ENCODE data around the gene SPPL2A.
A peak's percentile ranks its signal among the peaks of the same experiment; 100 is the strongest.
"Not testable (repeated sequence)": the region's sequence is repeated elsewhere in the genome, so short reads cannot be mapped to it uniquely, and the experiment has no call there.

SPPL2A gene

DNA sequence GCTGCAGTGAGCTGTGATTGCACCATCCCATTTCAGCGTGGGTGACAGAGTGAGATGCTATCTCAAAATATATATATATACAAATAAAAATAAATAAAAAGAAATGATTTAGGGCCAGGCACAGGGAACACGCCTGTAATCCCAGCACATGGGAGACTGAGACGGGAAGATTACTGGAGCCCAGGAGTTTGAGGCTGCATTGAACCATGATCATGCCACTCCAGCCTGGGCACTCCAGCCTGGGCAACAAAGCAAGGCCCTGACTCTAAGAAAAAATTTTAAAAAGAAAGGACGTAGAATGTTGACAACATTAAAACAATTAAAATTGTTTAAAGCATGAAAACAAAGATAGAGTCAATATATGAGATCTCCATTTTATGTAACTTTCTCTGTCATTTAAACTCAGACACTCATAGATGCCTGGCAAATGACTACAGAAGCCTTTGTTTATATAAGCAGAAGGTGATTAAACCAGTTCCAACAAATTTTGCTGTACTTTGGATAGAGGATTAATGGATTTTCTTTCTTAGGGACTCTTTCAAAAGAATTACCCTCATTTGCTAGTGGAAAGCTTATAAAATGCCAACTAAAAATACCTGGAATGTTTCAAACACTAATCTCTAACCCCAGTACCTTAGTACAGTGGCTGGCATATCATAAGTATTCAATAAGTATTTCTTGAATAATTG is 68.3 kb downstream of the SPPL2A start:
- ATAC-seq, result no peak
- TF ChIP-seq, protein P1, sequence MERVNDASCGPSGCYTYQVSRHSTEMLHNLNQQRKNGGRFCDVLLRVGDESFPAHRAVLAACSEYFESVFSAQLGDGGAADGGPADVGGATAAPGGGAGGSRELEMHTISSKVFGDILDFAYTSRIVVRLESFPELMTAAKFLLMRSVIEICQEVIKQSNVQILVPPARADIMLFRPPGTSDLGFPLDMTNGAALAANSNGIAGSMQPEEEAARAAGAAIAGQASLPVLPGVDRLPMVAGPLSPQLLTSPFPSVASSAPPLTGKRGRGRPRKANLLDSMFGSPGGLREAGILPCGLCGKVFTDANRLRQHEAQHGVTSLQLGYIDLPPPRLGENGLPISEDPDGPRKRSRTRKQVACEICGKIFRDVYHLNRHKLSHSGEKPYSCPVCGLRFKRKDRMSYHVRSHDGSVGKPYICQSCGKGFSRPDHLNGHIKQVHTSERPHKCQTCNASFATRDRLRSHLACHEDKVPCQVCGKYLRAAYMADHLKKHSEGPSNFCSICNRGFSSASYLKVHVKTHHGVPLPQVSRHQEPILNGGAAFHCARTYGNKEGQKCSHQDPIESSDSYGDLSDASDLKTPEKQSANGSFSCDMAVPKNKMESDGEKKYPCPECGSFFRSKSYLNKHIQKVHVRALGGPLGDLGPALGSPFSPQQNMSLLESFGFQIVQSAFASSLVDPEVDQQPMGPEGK (CRISPR knock-in tag; IDR thresholded peaks at IDR 0.05; ENCODE audit: borderline replicate concordance), result no peak
- no peak for TF ChIP-seq ZNF565 (CRISPR knock-in tag; conservative IDR thresholded peaks at IDR 0.05; ENCODE audit: low read depth)
- no peak for TF ChIP-seq ZNF8 (CRISPR knock-in tag; IDR thresholded peaks at IDR 0.05)
- no peak for TF ChIP-seq ARNTL (CRISPR knock-in tag; IDR thresholded peaks at IDR 0.05; ENCODE audit: borderline replicate concordance, low read depth)
- TF ChIP-seq ZFP3 (CRISPR knock-in tag; IDR thresholded peaks at IDR 0.05), result no peak
- TF ChIP-seq ISL1 (CRISPR knock-in tag; IDR thresholded peaks at IDR 0.05), result no peak
- TF ChIP-seq ZNF70 (CRISPR knock-in tag; IDR thresholded peaks at IDR 0.05), result no peak
- TF ChIP-seq SNAI2 (CRISPR knock-in tag; IDR thresholded peaks at IDR 0.05), result no peak
- TF ChIP-seq PPARA (CRISPR knock-in tag; IDR thresholded peaks at IDR 0.05; ENCODE audit: borderline replicate concordance), result no peak
- no peak for TF ChIP-seq CSDC2 (CRISPR knock-in tag; IDR thresholded peaks at IDR 0.05)
- TF ChIP-seq, protein P2, sequence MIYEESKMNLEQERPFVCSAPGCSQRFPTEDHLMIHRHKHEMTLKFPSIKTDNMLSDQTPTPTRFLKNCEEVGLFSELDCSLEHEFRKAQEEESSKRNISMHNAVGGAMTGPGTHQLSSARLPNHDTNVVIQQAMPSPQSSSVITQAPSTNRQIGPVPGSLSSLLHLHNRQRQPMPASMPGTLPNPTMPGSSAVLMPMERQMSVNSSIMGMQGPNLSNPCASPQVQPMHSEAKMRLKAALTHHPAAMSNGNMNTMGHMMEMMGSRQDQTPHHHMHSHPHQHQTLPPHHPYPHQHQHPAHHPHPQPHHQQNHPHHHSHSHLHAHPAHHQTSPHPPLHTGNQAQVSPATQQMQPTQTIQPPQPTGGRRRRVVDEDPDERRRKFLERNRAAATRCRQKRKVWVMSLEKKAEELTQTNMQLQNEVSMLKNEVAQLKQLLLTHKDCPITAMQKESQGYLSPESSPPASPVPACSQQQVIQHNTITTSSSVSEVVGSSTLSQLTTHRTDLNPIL (CRISPR knock-in tag; IDR thresholded peaks at IDR 0.05; ENCODE audit: low read depth), result no peak
- TF ChIP-seq ZC3H10 (CRISPR knock-in tag; IDR thresholded peaks at IDR 0.05), result no peak

DNA sequence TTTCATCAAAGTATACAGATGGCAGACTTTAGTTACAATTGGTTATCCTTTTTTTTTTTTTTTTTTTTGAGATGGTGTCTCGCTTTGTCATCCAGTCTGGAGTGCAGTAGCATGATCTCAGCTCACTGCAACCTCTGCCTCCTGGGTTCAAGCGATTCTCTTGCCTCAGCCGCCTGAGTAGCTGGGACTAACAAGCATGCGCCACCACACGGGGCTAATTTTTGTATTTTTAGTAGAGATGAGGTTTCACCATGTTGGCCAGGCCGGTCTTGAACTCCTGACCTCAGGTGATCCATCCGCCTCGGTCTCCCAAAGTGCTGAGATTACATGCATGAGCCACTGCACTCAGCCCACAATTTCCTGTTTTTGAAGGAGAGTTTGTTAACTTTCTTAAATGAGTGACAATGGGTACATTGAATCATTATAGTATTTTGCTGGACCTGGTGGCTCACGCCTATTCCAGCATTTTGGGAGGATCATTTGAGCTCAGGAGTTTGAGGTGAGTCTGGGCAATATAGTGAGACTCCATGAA is 70.8 kb downstream of the SPPL2A start:
- not testable (repeated sequence) for ATAC-seq

DNA sequence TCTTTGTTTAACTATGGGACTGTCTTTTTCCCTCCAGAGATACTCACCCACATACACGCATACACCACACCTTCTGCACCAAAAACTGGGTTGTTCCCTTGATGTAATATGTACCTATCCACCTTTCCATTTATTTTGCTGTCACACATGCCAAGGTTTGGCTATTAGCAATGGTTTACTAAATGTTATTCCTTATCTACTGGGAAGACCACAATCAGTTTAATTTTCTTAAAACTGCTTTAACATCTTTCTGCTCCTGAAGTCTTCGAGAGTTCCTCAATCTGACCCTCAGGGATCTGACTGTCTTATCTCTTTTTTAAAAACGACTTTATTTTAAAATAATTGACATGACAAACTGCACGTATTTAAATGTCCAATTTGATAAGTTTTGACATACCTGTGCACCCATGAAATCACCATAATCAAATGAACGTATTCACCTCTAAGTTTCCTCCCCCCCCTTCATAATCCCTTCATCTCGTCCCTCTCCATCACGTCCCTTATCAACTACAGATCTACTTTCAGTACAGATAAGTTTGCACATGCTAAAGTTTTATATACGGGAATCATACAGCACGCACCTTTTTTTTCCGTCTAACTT is 78.1 kb downstream of the SPPL2A start:
- TF ChIP-seq ZFP30 (CRISPR knock-in tag; IDR thresholded peaks at IDR 0.05) (no peak), ISL1 (CRISPR knock-in tag; IDR thresholded peaks at IDR 0.05) (no peak), ZFP3 (CRISPR knock-in tag; IDR thresholded peaks at IDR 0.05) (no peak), GLIS3 (CRISPR knock-in tag; IDR thresholded peaks at IDR 0.05) (no peak), CSDC2 (CRISPR knock-in tag; IDR thresholded peaks at IDR 0.05) (no peak), ZNF70 (CRISPR knock-in tag; IDR thresholded peaks at IDR 0.05) (no peak), TOX (CRISPR knock-in tag; IDR thresholded peaks at IDR 0.05; ENCODE audit: borderline replicate concordance) (no peak), ZC3H10 (CRISPR knock-in tag; IDR thresholded peaks at IDR 0.05) (no peak), ESRRG (CRISPR knock-in tag; IDR thresholded peaks at IDR 0.05) (no peak), ZNF565 (CRISPR knock-in tag; conservative IDR thresholded peaks at IDR 0.05; ENCODE audit: low read depth) (no peak), BACH2 (CRISPR knock-in tag; IDR thresholded peaks at IDR 0.05; ENCODE audit: borderline replicate concordance) (no peak)
- TF ChIP-seq, protein P3, sequence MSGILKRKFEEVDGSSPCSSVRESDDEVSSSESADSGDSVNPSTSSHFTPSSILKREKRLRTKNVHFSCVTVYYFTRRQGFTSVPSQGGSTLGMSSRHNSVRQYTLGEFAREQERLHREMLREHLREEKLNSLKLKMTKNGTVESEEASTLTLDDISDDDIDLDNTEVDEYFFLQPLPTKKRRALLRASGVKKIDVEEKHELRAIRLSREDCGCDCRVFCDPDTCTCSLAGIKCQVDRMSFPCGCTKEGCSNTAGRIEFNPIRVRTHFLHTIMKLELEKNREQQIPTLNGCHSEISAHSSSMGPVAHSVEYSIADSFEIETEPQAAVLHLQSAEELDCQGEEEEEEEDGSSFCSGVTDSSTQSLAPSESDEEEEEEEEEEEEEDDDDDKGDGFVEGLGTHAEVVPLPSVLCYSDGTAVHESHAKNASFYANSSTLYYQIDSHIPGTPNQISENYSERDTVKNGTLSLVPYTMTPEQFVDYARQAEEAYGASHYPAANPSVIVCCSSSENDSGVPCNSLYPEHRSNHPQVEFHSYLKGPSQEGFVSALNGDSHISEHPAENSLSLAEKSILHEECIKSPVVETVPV (CRISPR knock-in tag; IDR thresholded peaks at IDR 0.05), result no peak
- TF ChIP-seq, protein P2 (CRISPR knock-in tag; IDR thresholded peaks at IDR 0.05; ENCODE audit: low read depth), result no peak
- TF ChIP-seq, protein P1 (CRISPR knock-in tag; IDR thresholded peaks at IDR 0.05; ENCODE audit: borderline replicate concordance), result no peak
- TF ChIP-seq, protein P4, sequence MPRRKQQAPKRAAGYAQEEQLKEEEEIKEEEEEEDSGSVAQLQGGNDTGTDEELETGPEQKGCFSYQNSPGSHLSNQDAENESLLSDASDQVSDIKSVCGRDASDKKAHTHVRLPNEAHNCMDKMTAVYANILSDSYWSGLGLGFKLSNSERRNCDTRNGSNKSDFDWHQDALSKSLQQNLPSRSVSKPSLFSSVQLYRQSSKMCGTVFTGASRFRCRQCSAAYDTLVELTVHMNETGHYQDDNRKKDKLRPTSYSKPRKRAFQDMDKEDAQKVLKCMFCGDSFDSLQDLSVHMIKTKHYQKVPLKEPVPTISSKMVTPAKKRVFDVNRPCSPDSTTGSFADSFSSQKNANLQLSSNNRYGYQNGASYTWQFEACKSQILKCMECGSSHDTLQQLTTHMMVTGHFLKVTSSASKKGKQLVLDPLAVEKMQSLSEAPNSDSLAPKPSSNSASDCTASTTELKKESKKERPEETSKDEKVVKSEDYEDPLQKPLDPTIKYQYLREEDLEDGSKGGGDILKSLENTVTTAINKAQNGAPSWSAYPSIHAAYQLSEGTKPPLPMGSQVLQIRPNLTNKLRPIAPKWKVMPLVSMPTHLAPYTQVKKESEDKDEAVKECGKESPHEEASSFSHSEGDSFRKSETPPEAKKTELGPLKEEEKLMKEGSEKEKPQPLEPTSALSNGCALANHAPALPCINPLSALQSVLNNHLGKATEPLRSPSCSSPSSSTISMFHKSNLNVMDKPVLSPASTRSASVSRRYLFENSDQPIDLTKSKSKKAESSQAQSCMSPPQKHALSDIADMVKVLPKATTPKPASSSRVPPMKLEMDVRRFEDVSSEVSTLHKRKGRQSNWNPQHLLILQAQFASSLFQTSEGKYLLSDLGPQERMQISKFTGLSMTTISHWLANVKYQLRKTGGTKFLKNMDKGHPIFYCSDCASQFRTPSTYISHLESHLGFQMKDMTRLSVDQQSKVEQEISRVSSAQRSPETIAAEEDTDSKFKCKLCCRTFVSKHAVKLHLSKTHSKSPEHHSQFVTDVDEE (CRISPR knock-in tag; IDR thresholded peaks at IDR 0.05), result no peak
- peak; percentile 4; the same call in 2 of the 3 replicates for ATAC-seq

Data from SK-N-SH treated with all-trans-retinoic acid at 6 μM for 48 hours (cell line).